T-helper 2 cell treated with Interferon-gamma antibody and Interleukin-4, amounts not matched to agents 100 ng/mL and 5 ng/mL, for 36 hours (primary cell): ENCODE results near the gene CD27. TPM values are rescaled to one million over a fixed set of nuclear protein-coding genes. Genes with fewer than 3 reads are reported as not detected.

Source experiments
- intact Hi-C: fragments of 100-400 bp; cut with micrococcal nuclease; formaldehyde crosslinking; loops from one replicate; pipeline ENCODE4 v1.15.1; 2023
- total RNA-seq: library from RNA; stranded (reverse); gene quantifications from 2 replicates; pipeline ENCODE4 v1.2.3, GENCODE V29; 2022

The CD27 gene
- total RNA-seq, 1 donor from 2014 or later, result 60.3 TPM

DNA sequence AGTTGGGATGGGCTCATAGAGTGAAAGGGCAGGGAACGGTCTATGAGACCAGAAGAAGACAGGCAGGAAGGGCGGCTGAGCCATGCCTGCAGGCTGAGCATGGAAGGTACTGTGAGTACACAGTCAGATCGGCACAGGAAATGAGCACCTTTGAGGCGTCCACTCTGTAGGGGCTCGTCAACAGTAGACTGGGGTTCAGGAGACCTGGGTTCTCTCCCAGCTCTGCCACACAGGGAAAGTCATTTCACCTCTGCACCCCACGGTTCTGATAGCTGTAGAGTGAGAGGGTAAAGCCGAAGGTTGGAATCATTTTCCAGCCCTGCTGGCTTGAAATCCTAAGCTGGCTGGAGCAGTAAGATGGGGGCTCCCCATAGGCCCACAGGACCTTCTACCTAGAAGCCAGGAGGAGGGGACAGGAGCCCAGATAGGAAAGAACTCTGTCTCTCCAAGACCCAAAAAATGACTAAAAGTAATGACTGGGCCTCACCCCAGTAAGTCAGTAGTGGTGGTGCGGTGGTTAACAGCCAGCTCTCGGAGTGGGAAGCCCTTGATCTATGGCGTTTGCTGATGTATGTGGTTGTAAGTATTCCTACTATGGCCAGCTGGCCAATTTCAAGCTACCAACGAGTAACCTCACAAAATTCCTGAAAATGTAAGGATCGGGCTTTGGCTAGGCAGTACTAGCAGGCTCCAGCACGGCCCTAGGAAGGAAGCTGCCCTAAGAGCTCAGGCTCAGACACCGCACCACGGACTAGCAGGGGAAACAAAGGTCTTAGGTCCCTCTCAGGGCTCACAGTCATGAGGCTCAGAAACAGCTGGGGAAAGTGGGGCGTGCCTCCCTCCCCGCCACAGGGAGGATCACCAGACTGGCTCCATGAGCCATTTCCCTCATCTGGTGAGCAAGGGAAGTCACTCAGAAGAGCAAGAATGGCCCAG lies 10.3 kb upstream of the CD27 start:
- intact Hi-C loops, result loop anchor here (1.0 kb wide), 1 partner anchor 10 kb away; the partner anchor contains the start of gene CD27

DNA sequence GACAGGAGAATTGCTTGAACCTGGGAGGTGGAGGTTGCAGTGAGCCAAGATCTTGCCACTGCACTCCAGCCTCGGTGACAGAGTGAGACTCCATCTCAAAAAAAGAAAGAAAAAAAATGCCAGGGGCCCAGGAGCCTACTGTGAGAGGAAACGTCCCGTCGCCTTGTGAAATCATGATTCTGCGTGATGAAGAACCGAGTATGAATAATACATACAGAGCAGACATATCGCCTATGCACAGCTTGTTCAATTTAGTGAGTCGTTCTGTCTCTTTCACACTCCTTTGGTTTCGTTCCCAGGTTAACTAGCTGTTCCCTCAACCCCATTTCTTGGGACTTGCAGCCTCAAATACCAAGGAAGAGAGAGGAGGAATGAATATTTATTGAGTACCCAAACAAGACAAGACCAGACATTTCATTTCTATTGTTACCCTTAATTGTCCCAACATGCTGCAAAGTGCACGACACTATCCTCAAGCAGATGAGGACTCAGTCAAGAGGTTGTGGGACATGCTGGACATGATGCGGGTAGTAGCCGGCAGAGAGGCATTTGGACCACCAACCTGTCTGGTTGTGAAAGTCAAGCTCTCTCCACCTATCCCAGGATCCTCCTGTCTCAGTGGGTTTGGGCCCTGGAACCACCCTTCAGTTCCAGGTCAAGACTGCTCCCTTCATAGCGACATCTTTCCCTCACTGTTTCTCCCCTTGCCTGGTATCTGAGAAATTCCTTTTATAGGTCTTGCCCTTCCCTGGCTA lies 8.6 kb upstream of the CD27 start:
- intact Hi-C loops, result no loop called here

DNA sequence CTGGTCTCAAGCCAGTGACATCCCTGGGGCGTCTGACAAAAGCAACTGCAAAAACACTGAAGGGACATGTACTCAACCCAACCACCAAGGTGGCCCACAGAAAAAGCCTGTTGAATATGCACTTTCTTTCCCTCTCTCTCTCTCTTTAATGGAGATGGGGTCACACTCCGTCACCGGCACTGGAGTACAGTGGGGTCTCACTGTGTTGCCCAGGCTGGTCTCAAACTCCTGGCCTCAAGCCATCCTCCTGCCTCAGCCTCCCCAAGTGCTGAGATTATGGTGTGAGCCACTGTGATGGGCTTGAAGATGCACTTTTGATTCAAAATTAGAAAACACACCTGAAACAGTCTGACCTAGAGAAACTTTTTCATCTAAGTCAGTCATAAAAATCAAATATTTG lies 7.2 kb upstream of the CD27 start:
- intact Hi-C loops, result no loop called here

DNA sequence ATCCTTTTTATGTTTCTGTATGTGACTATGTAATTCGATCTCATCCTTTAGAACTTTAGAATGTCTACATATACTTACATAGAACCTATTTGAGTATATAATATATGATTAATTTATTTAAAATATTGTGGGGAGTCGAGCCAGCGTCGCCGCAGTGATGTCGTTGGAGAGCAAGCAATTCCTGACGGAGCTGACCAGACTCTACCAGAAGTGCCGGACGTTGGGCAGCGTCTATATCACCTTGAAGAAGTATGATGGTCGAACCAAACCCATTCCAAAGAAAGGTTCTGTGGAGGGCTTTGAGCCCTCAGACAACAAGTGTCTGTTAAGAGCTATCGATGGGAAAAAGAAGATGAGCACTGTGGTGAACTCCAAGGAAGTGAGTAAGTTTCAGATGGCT lies 6.4 kb upstream of the CD27 start:
- intact Hi-C loops, result no loop called here

DNA sequence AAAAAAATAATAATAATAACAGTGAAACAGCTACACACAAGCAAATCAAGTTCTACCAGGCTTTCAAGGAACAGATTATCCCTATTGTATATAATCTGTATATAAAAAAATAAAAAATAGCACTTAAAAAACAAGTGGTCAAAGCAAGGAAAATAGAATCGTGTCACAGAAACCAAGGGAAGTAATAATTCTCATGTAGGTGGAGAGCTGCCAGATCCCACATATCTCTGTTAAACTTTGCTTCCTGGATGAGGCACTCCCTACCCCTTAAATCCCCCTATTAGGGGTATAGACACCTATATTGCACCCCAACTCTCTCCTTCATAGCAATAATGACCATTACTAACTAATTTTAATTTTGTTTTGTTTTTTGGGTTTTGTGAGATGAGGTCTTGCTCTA lies 4.4 kb upstream of the CD27 start:
- intact Hi-C loops, result no loop called here

DNA sequence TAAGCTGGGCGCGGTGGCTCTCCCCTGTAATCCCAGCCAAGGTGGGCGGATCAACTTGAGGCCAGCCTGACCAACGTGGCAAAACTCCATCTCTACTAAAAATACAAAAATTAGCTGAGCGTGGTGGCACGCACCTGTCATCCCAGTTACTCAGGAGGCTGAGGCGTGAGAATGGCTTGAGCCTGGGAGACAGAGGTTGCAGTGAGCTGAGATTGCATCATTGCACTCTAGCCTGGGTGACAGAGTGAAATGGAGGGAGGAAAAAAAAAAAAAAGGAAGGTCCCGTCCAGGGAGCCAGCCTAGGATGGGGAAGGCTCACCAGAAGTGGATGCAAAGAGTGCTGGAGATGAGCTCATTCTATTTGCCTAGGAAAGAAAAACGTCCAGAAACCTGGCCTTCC lies 1.9 kb upstream of the CD27 start:
- intact Hi-C loops, result no loop called here

DNA sequence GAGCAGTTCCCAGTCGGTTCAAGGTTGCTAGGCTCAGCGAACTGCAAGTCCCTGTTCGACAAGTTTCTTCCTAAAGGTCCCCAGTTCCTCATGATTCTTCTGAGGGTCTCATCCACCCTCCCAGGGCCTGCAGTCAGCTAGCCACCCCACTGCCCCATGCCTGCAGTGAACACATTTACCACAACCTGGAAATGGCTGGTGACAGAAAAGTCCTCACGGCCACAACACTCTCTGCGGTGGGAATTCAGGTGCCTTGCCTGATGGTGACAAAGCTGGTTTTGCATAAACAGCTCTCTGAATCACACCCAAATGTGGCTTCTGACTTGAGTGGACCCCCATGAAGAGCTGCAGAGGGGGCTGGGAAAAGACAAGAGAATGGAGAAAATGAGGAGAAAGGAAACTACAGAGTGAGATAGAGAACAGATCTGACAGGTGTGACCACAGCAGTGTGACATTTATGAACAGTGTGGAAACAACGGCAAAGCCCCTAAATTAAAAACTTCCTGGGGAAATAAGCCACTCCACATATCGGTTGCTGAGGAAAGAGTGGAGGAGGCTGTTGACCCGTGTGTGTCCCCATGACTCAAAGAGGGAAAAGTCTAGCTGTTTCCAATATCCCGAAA lies 1.3 kb upstream of the CD27 start:
- intact Hi-C loops, result no loop called here

DNA sequence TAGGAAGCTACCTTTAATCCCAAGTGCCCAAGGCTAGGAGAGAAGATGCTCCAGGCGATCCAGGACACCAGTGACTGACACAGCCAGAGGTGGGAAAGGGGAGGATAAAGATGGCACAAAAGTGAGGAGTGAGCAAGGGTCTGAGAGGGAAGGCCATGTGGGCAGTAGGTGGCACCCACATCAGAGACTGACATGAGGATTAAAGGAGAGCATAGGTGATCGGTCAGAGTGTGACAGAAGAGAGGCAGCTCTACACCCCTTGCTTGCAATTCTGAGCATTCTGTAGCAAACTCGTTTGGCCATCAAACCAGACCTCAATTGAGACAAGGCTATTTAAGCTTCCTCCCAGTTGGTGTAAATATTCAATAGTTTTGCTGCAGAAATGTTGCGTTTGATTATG lies 724 bp upstream of the CD27 start:
- intact Hi-C loops, result loop anchor here (1.0 to 2.0 kb wide), 3 partner anchors 8 to 27 kb away; partner anchors contain the start of genes TAPBPL and VAMP1

DNA sequence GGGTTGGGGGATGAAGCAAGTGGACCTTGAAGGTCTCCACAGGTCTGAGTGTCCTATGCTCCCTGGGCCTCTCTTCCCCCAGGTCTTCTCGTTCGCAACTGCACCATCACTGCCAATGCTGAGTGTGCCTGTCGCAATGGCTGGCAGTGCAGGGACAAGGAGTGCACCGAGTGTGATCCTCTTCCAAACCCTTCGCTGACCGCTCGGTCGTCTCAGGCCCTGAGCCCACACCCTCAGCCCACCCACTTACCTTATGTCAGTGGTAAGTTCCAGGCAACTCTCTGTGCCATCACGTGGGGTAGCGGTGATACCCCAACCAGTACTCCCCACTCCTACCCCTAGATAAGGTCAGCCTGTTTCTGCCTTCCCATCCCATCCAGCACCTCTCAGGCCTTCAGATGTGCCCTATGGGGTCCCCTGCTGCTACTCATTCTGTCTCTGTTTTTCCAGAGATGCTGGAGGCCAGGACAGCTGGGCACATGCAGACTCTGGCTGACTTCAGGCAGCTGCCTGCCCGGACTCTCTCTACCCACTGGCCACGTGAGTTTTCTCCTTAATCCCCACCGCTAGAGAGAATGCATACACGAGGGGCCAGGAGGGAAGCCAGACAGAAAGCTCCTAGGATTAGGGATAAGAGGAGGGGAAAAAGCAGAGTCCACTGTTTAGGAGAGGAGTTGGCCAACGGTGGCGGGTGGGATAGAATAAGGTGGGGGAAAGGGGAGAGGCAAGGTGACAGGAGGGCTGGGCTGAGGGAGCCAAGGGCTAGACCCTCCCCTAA lies 5.5 kb downstream of the CD27 start:
- intact Hi-C loops, result no loop called here

DNA sequence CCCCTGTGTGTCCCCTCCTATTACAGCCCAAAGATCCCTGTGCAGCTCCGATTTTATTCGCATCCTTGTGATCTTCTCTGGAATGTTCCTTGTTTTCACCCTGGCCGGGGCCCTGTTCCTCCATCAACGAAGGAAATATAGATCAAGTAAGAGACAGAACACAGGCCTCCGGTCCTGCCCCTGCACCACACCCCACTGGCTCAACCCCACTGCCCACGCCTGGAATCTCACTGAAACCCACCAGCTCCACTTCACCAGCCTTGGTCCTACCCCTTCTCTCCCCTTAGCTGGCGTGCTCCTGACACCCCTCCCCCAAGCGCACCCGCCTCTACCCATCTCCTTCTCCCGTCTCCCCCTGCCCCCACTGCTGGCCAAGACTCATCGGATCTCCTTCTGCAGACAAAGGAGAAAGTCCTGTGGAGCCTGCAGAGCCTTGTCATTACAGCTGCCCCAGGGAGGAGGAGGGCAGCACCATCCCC lies 6.2 kb downstream of the CD27 start:
- intact Hi-C loops, result loop anchor here (1.0 kb wide), 1 partner anchor 42 kb away; the partner anchor contains the start of gene MRPL51

DNA sequence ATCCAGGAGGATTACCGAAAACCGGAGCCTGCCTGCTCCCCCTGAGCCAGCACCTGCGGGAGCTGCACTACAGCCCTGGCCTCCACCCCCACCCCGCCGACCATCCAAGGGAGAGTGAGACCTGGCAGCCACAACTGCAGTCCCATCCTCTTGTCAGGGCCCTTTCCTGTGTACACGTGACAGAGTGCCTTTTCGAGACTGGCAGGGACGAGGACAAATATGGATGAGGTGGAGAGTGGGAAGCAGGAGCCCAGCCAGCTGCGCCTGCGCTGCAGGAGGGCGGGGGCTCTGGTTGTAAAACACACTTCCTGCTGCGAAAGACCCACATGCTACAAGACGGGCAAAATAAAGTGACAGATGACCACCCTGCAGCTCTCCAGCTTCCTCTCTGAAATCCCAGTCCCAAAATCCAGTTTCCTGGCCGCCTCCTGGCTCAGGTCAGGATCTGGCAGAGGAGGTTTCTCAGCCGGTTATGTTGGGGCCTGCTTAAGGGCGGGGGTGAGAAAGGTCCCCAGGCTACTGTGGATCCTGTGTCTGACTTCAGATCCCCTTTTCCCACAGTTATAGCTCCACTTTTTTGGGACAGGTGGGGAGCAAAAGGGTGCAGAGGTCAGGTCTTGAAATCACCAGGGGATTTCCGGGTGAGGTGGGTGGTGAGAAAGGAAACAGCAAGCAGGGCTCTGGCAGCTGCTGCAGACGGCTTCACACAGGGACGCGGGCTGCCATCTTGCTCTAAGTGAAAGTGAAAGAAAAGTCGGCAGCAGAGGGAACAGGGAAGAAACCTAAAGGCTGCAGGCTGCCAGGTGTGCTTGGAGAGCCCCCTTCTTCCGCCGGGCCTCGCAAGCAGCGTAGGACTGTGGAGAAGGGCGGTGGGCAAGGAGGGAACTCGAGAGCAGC lies 6.8 kb downstream of the CD27 start, which contains the start of gene TAPBPL:
TAPBPL (plus strand) TSS at position 695 of the 897 bp plus-strand sequence. CDS start 207 bp downstream, outside the sequence.
- intact Hi-C loops, result loop anchor here (1.0 kb wide), 3 partner anchors 7 to 42 kb away; partner anchors contain the start of genes CD27 and MRPL51

DNA sequence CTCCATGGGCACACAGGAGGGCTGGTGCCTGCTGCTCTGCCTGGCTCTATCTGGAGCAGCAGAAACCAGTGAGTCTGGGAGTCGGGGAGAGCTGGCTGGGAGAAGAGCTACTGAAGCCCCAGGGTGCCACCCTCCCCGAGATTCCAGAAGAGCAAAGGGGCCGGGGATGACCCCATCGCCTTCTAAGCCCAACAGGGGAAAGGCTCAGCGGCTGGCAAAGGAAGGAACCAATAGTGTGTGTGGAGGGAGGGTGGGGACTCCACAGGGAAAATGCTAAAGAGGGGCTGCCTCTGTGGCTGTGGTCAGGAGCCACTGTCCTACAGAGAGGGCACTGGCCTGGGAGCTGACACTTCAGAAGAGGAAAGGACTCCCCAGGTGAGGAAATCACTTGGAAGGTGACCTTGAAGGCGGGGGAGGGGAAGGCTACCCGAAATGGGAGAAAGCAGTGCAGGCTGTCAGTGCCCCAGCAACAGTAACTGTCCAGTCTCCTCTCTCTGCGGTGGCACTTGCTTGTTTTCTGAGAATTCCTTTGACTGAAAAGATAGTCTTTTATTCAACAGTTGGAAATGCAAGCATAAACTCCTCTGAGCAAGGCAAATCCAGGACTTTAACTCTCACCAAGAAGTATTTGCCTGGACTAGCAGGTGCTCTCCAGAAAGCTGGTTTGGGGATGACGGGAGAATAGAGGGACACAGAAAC lies 7.6 kb downstream of the CD27 start:
- intact Hi-C loops, result loop anchor here (1.0 kb wide), 2 partner anchors 8 to 9 kb away; partner anchors contain the start of gene CD27

DNA sequence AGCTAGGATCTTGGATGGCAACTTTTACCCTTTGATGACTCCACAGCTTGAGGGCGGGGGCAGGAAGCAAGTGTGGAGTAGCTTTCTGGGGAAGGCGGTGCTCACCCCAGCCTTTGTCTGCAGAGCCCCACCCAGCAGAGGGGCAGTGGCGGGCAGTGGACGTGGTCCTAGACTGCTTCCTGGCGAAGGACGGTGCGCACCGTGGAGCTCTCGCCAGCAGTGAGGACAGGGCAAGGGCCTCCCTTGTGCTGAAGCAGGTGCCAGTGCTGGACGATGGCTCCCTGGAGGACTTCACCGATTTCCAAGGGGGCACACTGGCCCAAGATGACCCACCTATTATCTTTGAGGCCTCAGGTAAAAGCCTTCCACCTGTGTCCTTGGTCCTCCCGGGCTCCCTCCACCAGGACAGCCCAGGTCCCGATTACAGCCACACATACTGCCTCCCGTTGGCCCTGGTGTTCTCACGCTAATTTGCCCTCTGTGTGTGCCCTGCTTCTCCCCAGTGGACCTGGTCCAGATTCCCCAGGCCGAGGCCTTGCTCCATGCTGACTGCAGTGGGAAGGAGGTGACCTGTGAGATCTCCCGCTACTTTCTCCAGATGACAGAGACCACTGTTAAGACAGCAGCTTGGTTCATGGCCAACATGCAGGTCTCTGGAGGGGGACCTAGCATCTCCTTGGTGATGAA lies 8.3 kb downstream of the CD27 start:
- intact Hi-C loops, result loop anchor here (1.0 kb wide), 2 partner anchors 8 to 9 kb away; partner anchors contain the start of gene CD27

DNA sequence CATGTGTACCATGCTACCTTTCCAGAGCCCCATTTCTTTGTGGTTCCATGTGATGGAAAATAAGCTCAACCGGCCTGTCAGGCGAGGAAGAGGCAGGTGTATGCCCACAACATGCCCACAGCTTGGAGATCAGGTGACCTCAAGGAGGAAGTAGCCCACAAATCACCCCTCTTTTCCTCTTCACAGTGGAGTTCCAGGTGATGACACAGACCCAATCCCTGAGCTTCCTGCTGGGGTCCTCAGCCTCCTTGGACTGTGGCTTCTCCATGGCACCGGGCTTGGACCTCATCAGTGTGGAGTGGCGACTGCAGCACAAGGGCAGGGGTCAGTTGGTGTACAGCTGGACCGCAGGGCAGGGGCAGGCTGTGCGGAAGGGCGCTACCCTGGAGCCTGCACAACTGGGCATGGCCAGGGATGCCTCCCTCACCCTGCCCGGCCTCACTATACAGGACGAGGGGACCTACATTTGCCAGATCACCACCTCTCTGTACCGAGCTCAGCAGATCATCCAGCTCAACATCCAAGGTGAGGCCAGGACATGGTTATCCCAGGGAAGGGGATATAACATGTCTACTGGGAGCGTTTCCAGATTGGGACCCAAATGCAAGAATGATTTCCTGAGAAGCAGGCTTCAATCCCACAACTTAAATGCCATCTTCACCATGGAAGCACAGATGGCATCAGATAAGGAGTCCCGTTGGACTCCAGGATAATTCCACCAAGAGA lies 12.6 kb downstream of the CD27 start:
- intact Hi-C loops, result no loop called here

DNA sequence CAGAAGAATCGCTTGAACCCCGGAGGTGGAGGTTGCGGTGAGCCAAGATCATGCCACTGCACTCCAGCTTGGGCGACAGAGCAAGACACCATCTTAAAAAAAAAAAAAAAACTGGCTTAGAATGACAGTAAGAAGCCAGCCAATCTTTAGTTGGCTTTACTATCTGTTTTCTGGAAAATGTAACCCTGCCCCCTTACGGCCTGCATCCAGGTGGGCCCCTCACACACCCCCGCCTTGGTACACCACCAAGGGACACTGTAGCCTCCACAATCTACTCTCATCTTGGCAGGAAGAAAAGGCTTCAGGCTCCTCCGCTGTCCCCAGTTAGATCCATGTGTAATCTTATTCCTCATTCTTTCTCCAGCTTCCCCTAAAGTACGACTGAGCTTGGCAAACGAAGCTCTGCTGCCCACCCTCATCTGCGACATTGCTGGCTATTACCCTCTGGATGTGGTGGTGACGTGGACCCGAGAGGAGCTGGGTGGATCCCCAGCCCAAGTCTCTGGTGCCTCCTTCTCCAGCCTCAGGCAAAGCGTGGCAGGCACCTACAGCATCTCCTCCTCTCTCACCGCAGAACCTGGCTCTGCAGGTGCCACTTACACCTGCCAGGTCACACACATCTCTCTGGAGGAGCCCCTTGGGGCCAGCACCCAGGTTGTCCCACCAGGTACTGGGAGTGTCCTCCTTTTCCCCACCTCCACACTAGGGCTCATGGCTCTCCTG lies 13.7 kb downstream of the CD27 start:
- intact Hi-C loops, result no loop called here

DNA sequence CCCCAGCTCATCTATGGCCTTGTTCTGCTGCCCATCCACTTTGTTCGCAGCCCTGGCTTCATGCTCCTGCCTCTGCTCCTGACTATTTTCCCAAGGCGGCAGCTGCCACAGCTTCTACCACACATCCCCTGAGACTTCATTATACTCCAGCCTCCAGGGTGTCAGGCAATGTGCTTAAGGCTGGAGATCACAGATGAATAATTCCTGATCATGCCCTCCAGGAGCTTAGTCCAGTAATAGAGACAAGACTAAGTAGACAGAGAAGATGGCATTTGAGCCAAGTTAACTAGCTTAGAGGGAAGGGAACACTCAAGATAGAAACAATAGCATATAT lies 14.2 kb downstream of the CD27 start:
- intact Hi-C loops, result no loop called here
